GM20431 (cell line): ENCODE data around the gene UCK2.

Experiments used
- in situ Hi-C: fragments of 300-500 bp; cut with MseI, MboI; formaldehyde crosslinking; loops from one replicate; pipeline ENCODE4 v1.15.0; 2020; ENCODE audit warnings: low sequenced_read_pairs; ENCODE audit not compliant: unreplicated experiment

The UCK2 gene

GRCh38 chr1:165832902-165833301 lies 5.5 kb downstream of the UCK2 start:
- in situ Hi-C loops = no loop called here

GRCh38 chr1:165833358-165833757 lies 5.9 kb downstream of the UCK2 start:
- in situ Hi-C loops = no loop called here

- in situ Hi-C loops = no loop called here
These were observed 6.8 kb downstream of the UCK2 start for GRCh38 chr1:165834229-165834628.

- in situ Hi-C loops = no loop called here
These were observed 7.5 kb downstream of the UCK2 start for GRCh38 chr1:165834881-165835280.

GRCh38 chr1:165836664-165837482 lies 9.5 kb downstream of the UCK2 start:
- in situ Hi-C loops = no loop called here

- in situ Hi-C loops = no loop called here
These were observed 10.5 kb downstream of the UCK2 start for GRCh38 chr1:165837838-165838364.

- in situ Hi-C loops = no loop called here
These were observed 13.0 kb downstream of the UCK2 start for GRCh38 chr1:165840423-165840822.

- in situ Hi-C loops = no loop called here
These were observed 14.2 kb downstream of the UCK2 start for GRCh38 chr1:165841582-165842017.

- in situ Hi-C loops = no loop called here
These were observed 14.7 kb downstream of the UCK2 start for GRCh38 chr1:165842023-165842670.

- in situ Hi-C loops = no loop called here
These were observed 15.3 kb downstream of the UCK2 start for GRCh38 chr1:165842671-165843129.

- in situ Hi-C loops = no loop called here
These were observed 15.9 kb downstream of the UCK2 start for GRCh38 chr1:165843304-165843703.

GRCh38 chr1:165844114-165844798 lies 16.8 kb downstream of the UCK2 start:
- in situ Hi-C loops = no loop called here

GRCh38 chr1:165844933-165845332 lies 17.5 kb downstream of the UCK2 start:
- in situ Hi-C loops = no loop called here

- in situ Hi-C loops = no loop called here
These were observed 18.2 kb downstream of the UCK2 start for GRCh38 chr1:165845569-165845968.

GRCh38 chr1:165845992-165846748 lies 18.8 kb downstream of the UCK2 start:
- in situ Hi-C loops = no loop called here

- in situ Hi-C loops = no loop called here
These were observed 20.1 kb downstream of the UCK2 start for GRCh38 chr1:165847486-165847885.

GRCh38 chr1:165849353-165850133 lies 22.1 kb downstream of the UCK2 start:
- in situ Hi-C loops = no loop called here

GRCh38 chr1:165851034-165851658 lies 23.7 kb downstream of the UCK2 start:
- in situ Hi-C loops = no loop called here

GRCh38 chr1:165852871-165853270 lies 25.5 kb downstream of the UCK2 start:
- in situ Hi-C loops = no loop called here
